Mammary epithelial cell (primary cell): Measurements from ENCODE around the gene KCNMB2.

ENCODE experiments used
- EZH2 ChIP-seq: IDR thresholded peaks from 2 replicates; pipeline ENCODE4 v1.6.1; 2012; ENCODE audit warnings: low read length, inconsistent platforms, borderline replicate concordance
- TF ChIP-seq, protein P1 (sequence below), 2 donors: IDR thresholded peaks in 1 of 2; conservative IDR thresholded peaks in 1 of 2; 2 replicates each; pipeline ENCODE4 v1.5.1; 2011 to 2012; ENCODE audit warnings: inconsistent platforms in 2 of 2, low read length in 2 of 2, mild to moderate bottlenecking in 2 of 2, control low read depth in 1 of 2, low read depth in 1 of 2; ENCODE audit not compliant: insufficient read depth in 1 of 2; ENCODE audit errors: extremely low read depth in 1 of 2

DNA sequence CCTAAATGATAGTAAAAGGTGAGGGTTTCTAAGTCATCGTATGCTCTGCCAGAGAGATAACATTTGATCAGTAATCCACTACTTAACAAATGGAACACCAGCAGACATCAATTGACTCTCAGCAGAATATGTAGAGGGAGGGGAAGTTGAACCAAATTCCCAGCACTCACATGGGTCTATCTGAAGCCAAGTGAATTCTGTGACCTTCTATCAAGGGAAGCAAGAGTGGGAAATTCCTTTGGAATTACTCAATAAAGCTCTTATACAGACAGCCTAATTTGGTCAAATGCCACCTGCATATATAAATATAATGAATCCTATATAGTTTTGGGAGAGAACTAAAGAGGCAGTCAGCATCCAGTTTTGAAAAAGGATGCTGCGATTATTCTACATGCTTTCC is 15.8 kb upstream of the KCNMB2 start:
- TF ChIP-seq EZH2: no peak
- TF ChIP-seq, protein P1, sequence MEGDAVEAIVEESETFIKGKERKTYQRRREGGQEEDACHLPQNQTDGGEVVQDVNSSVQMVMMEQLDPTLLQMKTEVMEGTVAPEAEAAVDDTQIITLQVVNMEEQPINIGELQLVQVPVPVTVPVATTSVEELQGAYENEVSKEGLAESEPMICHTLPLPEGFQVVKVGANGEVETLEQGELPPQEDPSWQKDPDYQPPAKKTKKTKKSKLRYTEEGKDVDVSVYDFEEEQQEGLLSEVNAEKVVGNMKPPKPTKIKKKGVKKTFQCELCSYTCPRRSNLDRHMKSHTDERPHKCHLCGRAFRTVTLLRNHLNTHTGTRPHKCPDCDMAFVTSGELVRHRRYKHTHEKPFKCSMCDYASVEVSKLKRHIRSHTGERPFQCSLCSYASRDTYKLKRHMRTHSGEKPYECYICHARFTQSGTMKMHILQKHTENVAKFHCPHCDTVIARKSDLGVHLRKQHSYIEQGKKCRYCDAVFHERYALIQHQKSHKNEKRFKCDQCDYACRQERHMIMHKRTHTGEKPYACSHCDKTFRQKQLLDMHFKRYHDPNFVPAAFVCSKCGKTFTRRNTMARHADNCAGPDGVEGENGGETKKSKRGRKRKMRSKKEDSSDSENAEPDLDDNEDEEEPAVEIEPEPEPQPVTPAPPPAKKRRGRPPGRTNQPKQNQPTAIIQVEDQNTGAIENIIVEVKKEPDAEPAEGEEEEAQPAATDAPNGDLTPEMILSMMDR (conservative IDR thresholded peaks at IDR 0.05 in 1 of 2, IDR thresholded peaks at IDR 0.05 in 1 of 2; ENCODE audit: extremely low read depth in 1 of 2, insufficient read depth in 1 of 2, low read depth in 1 of 2, low read length in 2 of 2): no peak
